Stimulated activated CD8-positive, alpha-beta memory T cell treated with anti-CD3 and anti-CD28 coated beads, Interleukin-12 subunit alpha, Interleukin-12 subunit beta, amount 100 ng/mL, for 4 hours (primary cell): ENCODE measurements around the gene MYO18A.

Experiments used
- DNase-seq: peaks from one replicate; pipeline ENCODE4 v3.0.0-alpha.2; 2020; ENCODE audit warnings: low read depth

Gene MYO18A

GRCh38 chr17:29127840-29128239, 52.4 kb downstream of the MYO18A start:
- no peak for DNase-seq

- DNase-seq: no peak
Observed at GRCh38 chr17:29126268-29126930, 53.8 kb downstream of the MYO18A start.

GRCh38 chr17:29125651-29126050, 54.5 kb downstream of the MYO18A start:
- DNase-seq: no peak

DNA sequence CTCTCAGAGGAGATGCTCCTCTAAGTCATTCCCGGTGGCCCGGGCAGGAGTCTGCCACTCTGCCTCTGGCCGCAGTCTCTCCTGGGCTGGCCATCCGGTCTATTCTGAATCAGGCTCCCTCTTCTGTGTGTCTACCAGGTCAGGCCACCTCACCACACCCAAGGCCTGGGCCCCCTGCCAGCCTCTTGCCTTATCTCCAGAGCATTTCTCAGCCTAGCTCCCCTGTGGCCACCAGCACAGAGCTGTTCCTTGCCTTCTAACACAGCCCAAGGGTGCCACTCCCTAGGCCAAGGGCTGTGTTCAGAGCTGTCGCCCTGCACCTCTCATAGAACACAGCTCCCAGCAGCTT, 55.3 kb downstream of the MYO18A start:
- DNase-seq: no peak

DNA sequence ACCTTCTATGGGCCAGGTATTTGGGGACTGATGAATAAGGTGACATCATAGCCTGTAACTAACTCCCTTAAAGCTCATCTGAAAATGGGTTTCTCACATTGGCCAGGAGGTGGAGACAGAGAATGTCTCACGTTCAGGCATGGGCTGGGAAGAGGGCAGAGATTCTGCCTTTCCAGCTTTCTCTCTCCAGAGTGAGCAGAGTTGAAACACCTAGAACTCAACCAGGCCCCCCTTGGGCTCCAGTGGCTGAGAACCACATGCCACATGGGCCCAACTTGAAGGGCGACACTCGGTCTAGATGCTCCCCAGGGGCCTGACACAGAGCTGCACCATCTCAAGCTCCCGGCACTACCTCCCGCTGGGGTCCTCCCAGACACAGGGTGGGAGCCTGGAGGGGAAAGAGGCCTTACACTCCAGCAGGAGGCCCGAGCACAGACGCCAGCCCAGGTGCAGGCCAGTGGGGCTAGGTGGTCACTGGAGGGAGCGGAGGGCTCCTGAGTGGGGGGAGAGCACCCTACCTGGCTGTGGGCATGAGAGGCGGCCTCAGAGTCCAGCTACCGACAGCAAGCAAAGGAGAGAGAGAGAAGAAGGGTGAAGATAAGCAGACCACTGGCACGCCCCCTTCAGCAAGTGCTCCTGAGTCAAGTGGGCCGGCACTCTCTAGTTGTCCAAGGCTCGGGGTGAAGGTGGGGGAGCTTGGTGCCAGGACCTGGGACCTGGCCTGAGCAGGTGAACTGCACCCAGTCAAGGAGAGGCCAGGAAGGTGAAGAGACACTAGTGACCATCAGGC, 55.9 kb downstream of the MYO18A start:
- DNase-seq: no peak

- no peak for DNase-seq
Observed at GRCh38 chr17:29123111-29123510, 57.1 kb downstream of the MYO18A start.

GRCh38 chr17:29121442-29121841, 58.8 kb downstream of the MYO18A start:
- DNase-seq: no peak

DNA sequence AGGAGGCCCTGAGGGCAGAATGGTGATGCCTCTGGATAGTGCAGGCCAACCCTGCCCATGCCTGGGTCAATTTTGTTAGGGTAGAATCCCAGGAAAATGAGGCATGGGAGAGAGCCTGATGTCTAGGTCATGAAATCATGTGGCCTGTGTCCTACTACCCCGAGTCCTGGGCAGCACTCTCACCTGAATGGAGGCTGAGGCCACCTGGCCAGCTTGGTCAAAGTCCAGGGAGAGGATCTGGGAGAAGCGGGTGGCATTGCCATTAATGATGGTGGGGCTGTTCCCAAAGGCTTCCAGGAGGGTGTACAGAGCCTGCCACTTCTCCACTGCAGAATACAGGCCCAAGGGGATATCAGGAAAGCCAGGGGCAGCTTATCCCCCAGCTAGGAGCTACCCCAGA, 59.8 kb downstream of the MYO18A start:
- no peak for DNase-seq

- DNase-seq: no peak
Observed at GRCh38 chr17:29119265-29119664, 60.9 kb downstream of the MYO18A start.

GRCh38 chr17:29116804-29117753, 63.1 kb downstream of the MYO18A start:
- peak; percentile 55 for DNase-seq

DNA sequence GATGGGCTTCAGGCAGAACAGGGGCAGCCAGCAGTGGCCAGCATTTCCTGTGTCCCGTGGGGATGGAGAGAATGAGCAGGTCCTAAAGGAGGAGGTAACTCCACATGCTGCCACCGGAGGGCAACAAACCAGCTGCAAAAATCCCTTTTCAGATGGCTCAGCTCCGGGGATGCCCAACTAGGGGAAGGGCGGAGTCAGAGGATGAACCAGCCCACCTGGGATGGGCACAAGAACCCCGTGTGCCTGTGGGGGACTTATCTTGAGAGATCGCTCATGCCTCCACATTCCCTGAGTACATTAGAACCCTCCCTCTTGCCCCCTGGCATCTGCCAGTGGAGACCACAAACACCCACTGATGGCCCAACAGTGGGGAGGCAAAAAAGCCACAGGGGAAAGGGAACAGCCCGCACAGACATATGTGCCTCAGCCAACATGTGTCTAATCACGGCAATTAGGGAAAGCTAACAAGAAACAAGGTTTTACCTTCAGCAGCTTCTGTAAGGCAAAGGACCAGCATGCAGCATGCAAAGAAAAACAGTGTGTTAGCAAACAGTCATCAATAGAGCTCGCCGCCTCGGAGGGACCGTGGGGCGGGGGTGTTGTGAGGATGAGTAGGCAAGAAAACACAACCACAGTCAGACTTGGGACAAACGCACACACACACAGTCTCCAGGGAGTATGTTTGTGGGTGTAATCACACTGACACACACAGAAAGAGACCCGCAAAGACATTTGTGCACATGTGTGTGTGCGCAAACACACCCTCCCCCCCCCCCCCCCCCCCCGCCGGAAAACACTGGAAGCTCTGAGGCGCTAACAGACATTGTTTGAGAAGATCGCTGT, 64.0 kb downstream of the MYO18A start:
- DNase-seq: no peak

- DNase-seq: no peak
Observed at GRCh38 chr17:29115435-29115834, 64.8 kb downstream of the MYO18A start.

DNA sequence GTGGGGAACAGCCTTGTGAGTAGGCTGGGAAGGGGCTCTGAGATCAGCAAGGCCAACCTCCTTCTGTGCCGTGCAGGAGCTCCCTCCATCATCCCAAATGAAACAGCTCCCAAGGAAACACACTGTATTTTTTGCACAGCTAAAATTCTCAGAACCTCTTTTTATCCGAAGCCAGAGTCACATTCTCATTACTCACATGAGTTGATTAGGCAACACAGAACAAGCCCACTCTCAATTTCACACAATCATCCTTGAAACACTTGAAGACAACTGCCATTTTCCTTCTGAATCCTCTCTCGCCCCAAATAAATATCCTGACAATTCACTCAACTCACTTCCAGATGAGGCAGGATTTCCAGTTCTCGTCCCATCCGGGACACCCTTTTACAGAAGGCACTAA, 66.1 kb downstream of the MYO18A start:
- no peak for DNase-seq

DNA sequence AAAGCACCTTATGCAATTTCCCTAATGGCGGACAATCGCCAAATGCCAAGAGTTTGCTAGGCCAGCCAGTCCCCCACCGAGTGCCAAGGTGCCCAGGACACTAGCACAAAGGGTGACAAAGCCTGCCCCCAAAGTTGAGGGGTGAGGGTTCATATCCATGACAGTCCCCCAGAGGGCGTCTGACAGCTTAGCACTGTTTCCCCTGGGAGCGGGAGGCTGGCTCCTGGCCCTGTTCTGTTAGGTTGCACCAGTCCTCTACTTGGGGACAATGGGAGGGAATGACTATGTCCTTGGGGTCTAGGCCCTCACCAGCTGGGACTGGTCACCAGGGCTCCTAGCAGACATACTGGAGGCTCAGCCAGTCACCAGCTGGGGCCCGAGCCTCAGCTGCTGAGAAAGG, 66.9 kb downstream of the MYO18A start:
- no peak for DNase-seq

GRCh38 chr17:29112771-29113295, 67.4 kb downstream of the MYO18A start:
- no peak for DNase-seq

GRCh38 chr17:29111816-29112499, 68.2 kb downstream of the MYO18A start:
- peak; percentile 52 for DNase-seq

GRCh38 chr17:29110372-29110757, 69.8 kb downstream of the MYO18A start:
- DNase-seq: no peak

DNA sequence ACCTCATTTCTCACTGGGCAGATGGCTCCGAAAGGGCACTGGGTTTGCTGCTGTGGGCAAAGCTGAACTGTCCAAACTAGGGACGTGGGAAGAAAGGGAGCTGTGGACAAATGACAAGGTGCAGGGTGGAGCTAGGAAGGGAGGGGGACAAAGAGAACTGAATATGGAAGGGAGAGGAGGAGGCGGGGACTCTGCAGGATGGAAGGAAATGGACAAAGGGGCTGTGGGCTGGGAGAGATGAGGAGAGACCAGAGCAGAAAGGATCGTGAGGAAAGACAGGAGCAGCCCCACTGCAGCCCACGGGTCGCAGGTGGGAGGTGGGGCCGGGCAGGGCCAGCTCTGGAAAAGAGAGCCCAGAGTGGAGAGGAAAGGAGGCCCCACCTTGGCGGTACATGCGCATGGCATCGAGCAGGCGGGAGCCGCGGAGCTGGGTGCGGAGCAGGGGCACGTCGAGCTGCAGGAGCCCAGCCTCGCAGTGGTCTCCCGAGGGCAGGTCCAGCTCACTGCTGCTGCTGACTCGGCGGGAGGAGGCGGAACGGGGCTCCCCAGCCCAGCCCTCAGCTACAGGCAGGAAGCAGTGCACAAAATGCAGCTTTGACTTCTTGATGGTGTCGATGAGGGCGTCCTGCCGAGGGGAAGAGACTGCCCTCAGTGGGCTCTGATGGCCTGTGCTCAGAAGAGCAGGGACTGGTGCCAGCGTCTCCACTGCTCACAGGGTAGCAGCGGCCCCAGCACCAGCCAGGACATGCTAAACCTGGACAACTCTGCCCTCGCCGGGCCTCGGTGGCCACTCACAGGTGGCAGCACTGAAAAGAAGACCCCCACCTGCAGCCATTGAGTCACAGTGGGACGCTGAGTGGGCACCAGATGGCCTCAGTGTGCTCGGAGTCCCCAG, 70.5 kb downstream of the MYO18A start:
- DNase-seq: no peak

DNA sequence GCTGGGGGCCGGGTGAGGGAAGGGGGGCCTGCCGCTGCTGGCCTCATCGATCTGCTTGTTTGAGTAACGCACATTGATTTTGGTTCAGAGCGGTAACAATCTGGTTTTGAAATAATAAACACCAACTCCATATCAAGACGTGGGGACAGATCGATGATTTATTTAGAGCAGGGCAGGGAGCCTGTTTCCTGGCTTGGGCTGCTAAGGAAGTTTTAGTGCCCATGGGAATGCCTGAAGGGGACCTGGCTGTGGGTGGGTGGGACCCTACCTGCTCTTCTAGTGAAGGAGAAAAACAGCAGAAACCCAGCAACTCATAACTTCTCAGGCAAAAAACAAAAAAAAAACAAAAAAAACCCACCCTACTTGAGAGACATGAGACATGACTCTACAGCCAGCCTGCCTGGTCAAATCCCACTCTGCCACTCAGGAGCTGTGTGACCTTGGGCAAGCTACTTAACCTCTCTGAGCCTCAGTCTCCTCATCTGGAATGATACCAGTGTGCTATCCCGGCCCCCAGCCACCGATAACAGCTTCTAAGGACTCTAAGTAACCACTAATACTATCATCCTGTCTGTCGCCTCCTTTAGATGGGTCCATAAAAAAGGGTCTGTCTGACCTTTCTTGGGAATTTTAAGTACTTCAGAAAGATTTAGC, 71.2 kb downstream of the MYO18A start:
- no peak for DNase-seq
